Fibroblast of the conjunctiva (primary cell): ENCODE measurements around the gene LMO3.

Experiments used
- DNase-seq: peaks from one replicate; pipeline ENCODE4 v3.0.0-alpha.2; 2010; ENCODE audit warnings: low read depth

LMO3 gene

GRCh38 chr12:16600525-16600924 is 5.4 kb downstream of the LMO3 start:
- no peak for DNase-seq

GRCh38 chr12:16599081-16599480 is 6.9 kb downstream of the LMO3 start:
- no peak for DNase-seq

GRCh38 chr12:16594797-16595196 is 11.2 kb downstream of the LMO3 start:
- DNase-seq = no peak

- no peak for DNase-seq
These were observed 12.4 kb downstream of the LMO3 start for GRCh38 chr12:16593546-16593945.

GRCh38 chr12:16590645-16591044 is 15.3 kb downstream of the LMO3 start:
- DNase-seq = no peak

- no peak for DNase-seq
These were observed 17.1 kb downstream of the LMO3 start for GRCh38 chr12:16588812-16589211.

- no peak for DNase-seq
These were observed 18.4 kb downstream of the LMO3 start for GRCh38 chr12:16587514-16587913.

GRCh38 chr12:16587110-16587453 is 18.9 kb downstream of the LMO3 start:
- DNase-seq = no peak

GRCh38 chr12:16586350-16587109 is 19.4 kb downstream of the LMO3 start:
- peak; percentile 5 for DNase-seq

GRCh38 chr12:16585781-16586180 is 20.2 kb downstream of the LMO3 start:
- no peak for DNase-seq

GRCh38 chr12:16583969-16584745 is 21.8 kb downstream of the LMO3 start:
- DNase-seq = no peak

GRCh38 chr12:16581416-16581815 is 24.5 kb downstream of the LMO3 start:
- DNase-seq = no peak

GRCh38 chr12:16579041-16579440 is 26.9 kb downstream of the LMO3 start:
- DNase-seq = no peak

- peak; percentile 3 for DNase-seq
These were observed 32.4 kb downstream of the LMO3 start for GRCh38 chr12:16573398-16574077.

- DNase-seq = no peak
These were observed 37.1 kb downstream of the LMO3 start for GRCh38 chr12:16568873-16569272.

- no peak for DNase-seq
These were observed 41.3 kb downstream of the LMO3 start for GRCh38 chr12:16564675-16565074.

GRCh38 chr12:16563504-16563903 is 42.5 kb downstream of the LMO3 start:
- no peak for DNase-seq

GRCh38 chr12:16562921-16563320 is 43.0 kb downstream of the LMO3 start:
- no peak for DNase-seq

- DNase-seq = no peak
These were observed 43.5 kb downstream of the LMO3 start for GRCh38 chr12:16562435-16562834.

GRCh38 chr12:16560273-16560672 is 45.7 kb downstream of the LMO3 start:
- no peak for DNase-seq

- DNase-seq = no peak
These were observed 50.3 kb downstream of the LMO3 start for GRCh38 chr12:16555630-16556029.

- DNase-seq = no peak
These were observed 52.5 kb downstream of the LMO3 start for GRCh38 chr12:16553457-16553856.

- DNase-seq = no peak
These were observed 53.7 kb downstream of the LMO3 start for GRCh38 chr12:16552301-16552700.
